ENCODE measurements around the gene CYP2W1.

The CYP2W1 gene

GRCh38 chr7:990352-990932 lies 7.5 kb downstream of the CYP2W1 start:
- H3K4me3 ChIP-seq (replicated peaks; ENCODE audit: insufficient read depth, low read length) = no peak overlapping the region
- DNase-seq (ENCODE audit: low read depth in 1 of 2, low spot score in 1 of 2) = no peak
- H3K27me3 ChIP-seq (ENCODE audit: insufficient read depth, poor library complexity, severe bottlenecking) = no peaks in the 10 kb centered on the region
- TF ChIP-seq SPI1 (IDR thresholded peaks at IDR 0.05; ENCODE audit: borderline replicate concordance, low read depth) (no peak), CTCF (IDR thresholded peaks at IDR 0.05; ENCODE audit: insufficient read depth, low read length) (no peak), GABPA (IDR thresholded peaks at IDR 0.05; ENCODE audit: low read depth) (no peak), POLR2AphosphoS5 (IDR thresholded peaks at IDR 0.05; ENCODE audit: low read depth) (no peak), REST (IDR thresholded peaks at IDR 0.05; ENCODE audit: insufficient replicate concordance, low read depth) (no peak)
- H3K27ac ChIP-seq (replicated peaks) = no peak overlapping the region

GRCh38 chr7:990933-991728 lies 8.2 kb downstream of the CYP2W1 start:
- DNase-seq (ENCODE audit: low read depth in 1 of 2, low spot score in 1 of 2) = no peak
- Histone ChIP-seq H3K27me3 (ENCODE audit: insufficient read depth, poor library complexity, severe bottlenecking) (no peaks in the 10 kb centered on the region), H3K27ac (replicated peaks) (no peak overlapping the region), H3K4me3 (replicated peaks; ENCODE audit: insufficient read depth, low read length) (no peak overlapping the region)
- TF ChIP-seq POLR2AphosphoS5 (IDR thresholded peaks at IDR 0.05; ENCODE audit: low read depth) = no peak

GRCh38 chr7:991729-992656 lies 9.0 kb downstream of the CYP2W1 start:
- TF ChIP-seq GABPA (IDR thresholded peaks at IDR 0.05; ENCODE audit: low read depth) = no peak
- no peak for TF ChIP-seq CTCF (IDR thresholded peaks at IDR 0.05; ENCODE audit: insufficient read depth, low read length)
- TF ChIP-seq POLR2AphosphoS5 (IDR thresholded peaks at IDR 0.05; ENCODE audit: low read depth) = no peak
- no peak for TF ChIP-seq REST (IDR thresholded peaks at IDR 0.05; ENCODE audit: insufficient replicate concordance, low read depth)
- TF ChIP-seq SPI1 (IDR thresholded peaks at IDR 0.05; ENCODE audit: borderline replicate concordance, low read depth) = no peak
- no peak overlapping the region for H3K4me3 ChIP-seq (replicated peaks; ENCODE audit: insufficient read depth, low read length)
- no peak for DNase-seq (ENCODE audit: low read depth in 1 of 2, low spot score in 1 of 2)
- H3K27me3 ChIP-seq (ENCODE audit: insufficient read depth, poor library complexity, severe bottlenecking) = no peaks in the 10 kb centered on the region
- no peak overlapping the region for H3K27ac ChIP-seq (replicated peaks)
